HG03066 (cell line): ENCODE data around the gene RFXAP.

ENCODE experiments used
- ATAC-seq: cut with Tn5 transposase; IDR thresholded peaks from one replicate; pipeline ENCODE4 v1.9.1; 2021; ENCODE audit warnings: low read depth; ENCODE audit not compliant: unreplicated experiment

RFXAP gene

DNA sequence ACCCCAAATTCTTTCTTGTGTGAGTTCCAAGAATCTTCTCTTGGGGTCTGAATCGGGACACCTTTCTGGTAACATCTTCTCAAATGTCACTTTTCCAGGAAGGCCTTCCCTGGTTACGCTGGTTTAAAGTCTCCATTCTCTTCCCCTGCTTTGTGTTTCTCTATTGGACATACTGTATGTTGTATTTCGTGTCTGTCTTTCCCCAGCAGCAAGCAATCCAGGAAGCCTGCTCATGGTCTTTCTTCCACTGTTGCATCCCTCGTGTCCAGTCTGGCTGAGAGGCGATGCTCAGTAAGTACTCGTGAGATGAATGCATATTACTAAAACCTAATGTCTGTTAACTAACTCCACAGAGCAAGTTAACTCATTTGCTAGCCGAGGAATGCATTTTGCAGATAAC lies 43.7 kb downstream of the RFXAP start:
- no peak for ATAC-seq

DNA sequence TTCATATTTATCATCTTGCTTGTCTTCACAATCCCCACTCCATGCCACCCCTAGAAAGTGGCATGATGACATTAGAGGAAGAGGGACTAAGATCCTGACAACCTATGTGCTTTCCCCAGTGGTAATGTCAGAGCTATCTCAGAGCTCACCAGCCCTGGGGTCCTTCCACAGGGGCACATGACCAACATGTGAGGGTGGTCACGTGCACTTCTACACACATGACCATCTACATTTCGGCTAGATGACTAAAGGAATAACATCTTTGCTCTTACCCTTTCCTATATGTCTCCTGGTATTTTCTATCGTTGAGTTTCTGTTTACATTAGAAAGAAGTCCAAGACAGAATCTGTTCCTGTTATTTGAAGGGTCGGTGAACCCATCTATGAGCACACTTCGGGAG lies 46.2 kb downstream of the RFXAP start:
- ATAC-seq: no peak

DNA sequence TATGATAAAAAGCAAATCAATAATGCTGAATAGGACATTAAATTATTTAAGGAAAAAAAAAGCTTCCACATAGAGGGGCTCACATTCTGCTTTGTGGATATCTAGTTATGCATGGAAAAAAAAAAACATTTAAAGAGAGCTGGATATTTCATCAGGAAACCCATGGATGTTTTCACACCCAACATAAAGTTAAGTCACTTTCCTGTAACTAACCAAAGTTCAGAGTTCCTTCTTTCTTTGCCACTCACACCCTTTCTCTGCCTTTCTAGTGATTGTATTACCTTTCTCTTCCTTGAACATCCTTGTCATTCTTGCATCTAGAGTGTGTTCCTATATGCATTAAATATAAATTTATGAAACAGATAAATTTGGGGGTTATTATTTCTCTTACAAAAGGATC lies 47.2 kb downstream of the RFXAP start:
- no peak for ATAC-seq

DNA sequence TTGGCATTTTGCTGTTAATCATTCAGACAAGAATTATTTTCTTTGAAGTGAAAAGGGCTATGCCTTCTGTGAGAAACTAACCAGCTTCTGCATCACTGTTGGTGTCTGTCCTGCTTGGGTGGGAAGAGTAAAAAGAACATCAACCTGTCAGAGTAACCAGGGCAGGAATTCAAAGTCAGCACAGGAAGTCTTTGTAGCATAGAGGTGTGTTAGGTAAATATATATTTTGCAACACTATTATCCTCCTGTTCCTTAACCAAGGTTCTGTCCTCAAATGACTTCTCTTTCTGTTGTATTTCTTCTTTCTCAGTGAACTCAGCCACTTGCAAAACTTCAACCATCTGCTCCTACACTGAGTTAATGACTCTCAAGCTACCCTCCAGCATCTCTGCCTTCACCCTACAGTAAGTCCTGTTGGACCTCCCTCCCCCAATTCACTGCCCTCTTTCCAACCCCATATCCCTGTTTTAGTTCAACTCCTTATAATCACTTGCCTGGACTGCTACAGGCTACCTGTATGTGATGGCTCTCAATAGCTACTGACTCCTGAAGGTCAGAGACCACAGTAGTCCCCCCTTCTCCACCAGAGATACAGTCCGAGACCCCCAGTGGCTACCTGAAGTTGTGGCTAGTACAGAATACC lies 51.1 kb downstream of the RFXAP start:
- ATAC-seq: no peak

DNA sequence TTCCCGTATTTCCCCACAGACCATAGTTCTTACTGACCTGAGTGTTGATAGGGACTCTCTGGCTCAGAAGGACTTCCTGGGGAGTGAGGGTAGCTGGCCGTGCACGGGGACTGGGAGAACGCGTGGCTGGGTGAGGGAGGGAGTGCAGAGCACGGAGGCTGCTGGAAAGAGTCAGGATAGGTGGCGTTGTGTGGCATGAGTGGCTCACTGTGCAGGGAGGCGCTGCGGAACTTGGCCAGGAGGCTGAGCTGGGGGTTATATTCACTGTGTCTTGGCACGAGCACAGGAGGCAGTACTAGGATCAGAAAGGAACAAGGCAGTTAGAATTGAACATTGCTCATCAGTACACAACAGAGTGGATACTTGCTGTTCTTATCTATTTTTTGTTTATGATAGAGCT lies 53.6 kb downstream of the RFXAP start:
- ATAC-seq: no peak

DNA sequence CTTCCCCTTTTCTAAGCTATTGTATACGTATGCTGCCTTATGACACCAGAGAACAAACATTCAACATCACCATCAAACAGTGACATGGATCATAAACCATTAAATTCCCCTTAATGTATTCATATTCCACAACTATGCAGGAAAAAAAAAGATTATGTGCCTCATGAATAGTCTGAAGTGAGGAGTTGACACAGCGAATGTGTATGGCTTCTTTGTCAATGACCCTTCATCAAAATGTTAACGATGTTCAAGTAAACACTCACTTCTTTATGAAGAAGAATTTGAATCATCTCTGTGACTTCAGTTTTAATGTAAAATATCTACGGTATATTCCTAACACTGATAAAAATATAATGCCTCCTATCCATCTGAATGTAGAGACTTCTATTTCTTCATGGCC lies 56.4 kb downstream of the RFXAP start:
- ATAC-seq: no peak

DNA sequence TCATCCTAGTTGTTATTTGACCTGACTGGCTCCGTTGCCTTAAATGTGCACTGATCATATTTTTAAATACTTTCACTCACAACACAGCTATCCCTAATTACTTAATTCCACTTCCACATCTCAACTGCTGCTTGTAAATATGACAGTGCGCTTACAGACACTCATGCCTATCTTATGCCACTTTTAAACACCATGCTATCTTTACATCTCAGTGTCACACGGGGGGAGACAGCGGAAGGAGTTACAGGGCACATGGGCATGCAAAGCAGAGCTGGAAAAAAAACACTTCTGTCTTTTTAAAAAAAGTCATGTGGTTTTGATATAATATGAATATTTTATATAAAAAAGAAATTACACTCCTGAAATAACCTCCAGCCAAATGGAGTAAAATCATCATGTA lies 56.9 kb downstream of the RFXAP start:
- ATAC-seq: no peak
